Calu3 (cell line): ENCODE data around the gene TGFB1. TPM values are rescaled to one million over a fixed set of nuclear protein-coding genes. Genes with fewer than 3 reads are reported as not detected.
"Not testable (repeated sequence)": the region's sequence is repeated elsewhere in the genome, so short reads cannot be mapped to it uniquely, and the experiment has no call there.

Experiments used
- BruUV-seq: library from RNA; stranded (reverse); fragments of 400-500 nt; replicated peaks from 2 replicates; lab custom pipeline; 2021; lab: Mats Ljungman, UMichigan
- CTCF ChIA-PET: fragments of 300-600 bp; sonication (Branson Sonifier 250); formaldehyde crosslinking; loops from one replicate; lab custom pipeline; 2022; ENCODE audit warnings: antibody characterized with exemption; lab: Charles Lee
- DNase-seq: peaks from one replicate; pipeline ENCODE4 v3.0.0; 2022
- H3K27ac Mint-ChIP-seq: one replicate; pipeline ENCODE4 v1.8.0; 2022; ENCODE audit warnings: mixed read lengths; ENCODE audit not compliant: unreplicated experiment
- H3K27me3 Mint-ChIP-seq: one replicate; pipeline ENCODE4 v1.8.0; 2022; ENCODE audit warnings: mixed read lengths; ENCODE audit not compliant: unreplicated experiment
- H3K36me3 Mint-ChIP-seq: one replicate; pipeline ENCODE4 v1.8.0; 2022; ENCODE audit warnings: mild to moderate bottlenecking, moderate library complexity, mixed read lengths; ENCODE audit not compliant: insufficient read depth, unreplicated experiment
- H3K4me1 Mint-ChIP-seq: one replicate; pipeline ENCODE4 v1.8.0; 2022; ENCODE audit warnings: mild to moderate bottlenecking, low read depth, mixed read lengths; ENCODE audit not compliant: unreplicated experiment
- H3K4me3 Mint-ChIP-seq: one replicate; pipeline ENCODE4 v1.8.0; 2022; ENCODE audit warnings: mild to moderate bottlenecking, low read depth, moderate library complexity, mixed read lengths; ENCODE audit not compliant: unreplicated experiment
- H3K9me3 Mint-ChIP-seq: one replicate; pipeline ENCODE4 v1.8.0; 2022; ENCODE audit warnings: low read depth, mixed read lengths; ENCODE audit not compliant: unreplicated experiment
- intact Hi-C: fragments of 100-400 bp; cut with micrococcal nuclease; formaldehyde crosslinking; loops from one replicate; pipeline ENCODE4 v1.10.0; 2022; ENCODE audit not compliant: unreplicated experiment
- total RNA-seq: library from RNA; stranded (reverse); gene quantifications from 2 replicates; pipeline ENCODE4 v1.2.3, GENCODE V29; 2022
- TF ChIP-seq, protein P1 (sequence below): fragments of 200-600 bp; IDR thresholded peaks from one replicate; pipeline ENCODE4 v1.8.0; 2022; ENCODE audit warnings: antibody characterized with exemption; ENCODE audit not compliant: unreplicated experiment

TGFB1 gene
- total RNA-seq, 1 experiment from 2014 or later = 39.2 TPM

- Mint-ChIP-seq H3K27ac (peak overlapping the region; percentile 69), H3K4me3 (peak overlapping the region; percentile 89), H3K9me3 (no peaks in the 10 kb centered on the region), H3K36me3 (peaks cover 42% of the 10 kb centered on the region), H3K27me3 (no peaks in the 10 kb centered on the region), H3K4me1 (peaks cover 21% of the 10 kb centered on the region)
- CTCF ChIA-PET = interaction anchor here (0.5 to 3.4 kb wide), 11 partner anchors 11 to 1640 kb away, joined by 3 to 23 read pairs (median 5); partner anchors contain the start of gene B9D2
- intact Hi-C loops = loop anchor here (10.0 kb wide), 1 partner anchor 83 kb away; the partner anchor contains the start of gene DMAC2
- no TSS peak for BruUV-seq
- TF ChIP-seq, protein P1, sequence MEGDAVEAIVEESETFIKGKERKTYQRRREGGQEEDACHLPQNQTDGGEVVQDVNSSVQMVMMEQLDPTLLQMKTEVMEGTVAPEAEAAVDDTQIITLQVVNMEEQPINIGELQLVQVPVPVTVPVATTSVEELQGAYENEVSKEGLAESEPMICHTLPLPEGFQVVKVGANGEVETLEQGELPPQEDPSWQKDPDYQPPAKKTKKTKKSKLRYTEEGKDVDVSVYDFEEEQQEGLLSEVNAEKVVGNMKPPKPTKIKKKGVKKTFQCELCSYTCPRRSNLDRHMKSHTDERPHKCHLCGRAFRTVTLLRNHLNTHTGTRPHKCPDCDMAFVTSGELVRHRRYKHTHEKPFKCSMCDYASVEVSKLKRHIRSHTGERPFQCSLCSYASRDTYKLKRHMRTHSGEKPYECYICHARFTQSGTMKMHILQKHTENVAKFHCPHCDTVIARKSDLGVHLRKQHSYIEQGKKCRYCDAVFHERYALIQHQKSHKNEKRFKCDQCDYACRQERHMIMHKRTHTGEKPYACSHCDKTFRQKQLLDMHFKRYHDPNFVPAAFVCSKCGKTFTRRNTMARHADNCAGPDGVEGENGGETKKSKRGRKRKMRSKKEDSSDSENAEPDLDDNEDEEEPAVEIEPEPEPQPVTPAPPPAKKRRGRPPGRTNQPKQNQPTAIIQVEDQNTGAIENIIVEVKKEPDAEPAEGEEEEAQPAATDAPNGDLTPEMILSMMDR = no peak
- DNase-seq = peak; percentile 75
These were observed 2.1 kb downstream of the TGFB1 start for GRCh38 chr19:41351339-41352245.

DNA sequence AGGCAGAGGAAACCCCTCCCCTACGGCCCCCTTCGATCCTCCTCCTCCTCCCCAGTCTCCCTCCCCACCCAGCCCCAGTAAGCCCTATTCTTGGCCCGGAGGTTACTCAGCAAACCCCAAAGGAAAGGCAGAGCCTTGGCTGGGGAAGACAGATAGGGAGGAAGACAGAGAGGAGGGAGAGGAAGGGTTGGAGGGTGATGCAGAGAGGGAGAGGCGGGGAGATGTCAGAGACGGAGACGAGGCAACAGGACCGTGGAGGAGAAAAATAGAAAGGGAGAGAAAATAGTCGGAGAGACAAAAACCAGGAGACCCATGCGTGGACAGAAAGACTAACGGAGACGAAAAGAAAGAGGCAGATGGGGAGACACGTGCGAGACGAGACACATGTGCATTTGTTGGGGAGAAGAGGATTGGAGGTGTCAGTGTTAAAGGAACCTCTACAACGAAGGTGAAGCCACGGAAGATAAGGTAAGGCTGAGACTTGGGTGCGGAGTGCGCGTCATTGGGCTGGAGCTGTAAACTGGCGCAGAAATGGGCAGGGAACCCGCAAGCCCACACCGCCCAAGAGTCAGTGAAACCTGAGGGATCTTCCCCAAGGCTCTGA is 2.9 kb downstream of the TGFB1 start:
- no peak for DNase-seq
- TF ChIP-seq, protein P1 = no peak
- no TSS peak for BruUV-seq
- no peaks in the 10 kb centered on the region for H3K27me3 Mint-ChIP-seq
- H3K4me1 Mint-ChIP-seq = peaks cover 21% of the 10 kb centered on the region
- peak overlapping the region; percentile 50 for H3K27ac Mint-ChIP-seq
- intact Hi-C loops = loop anchor here (10.0 kb wide), 1 partner anchor 84 kb away; the partner anchor contains the start of gene DMAC2
- CTCF ChIA-PET = interaction anchor here (0.5 to 3.4 kb wide), 6 partner anchors 9 to 217 kb away, joined by 4 to 23 read pairs (median 5); partner anchors contain the start of gene B9D2
- H3K36me3 Mint-ChIP-seq = peaks cover 42% of the 10 kb centered on the region
- H3K4me3 Mint-ChIP-seq = peak overlapping the region; percentile 89
- H3K9me3 Mint-ChIP-seq = no peaks in the 10 kb centered on the region

DNA sequence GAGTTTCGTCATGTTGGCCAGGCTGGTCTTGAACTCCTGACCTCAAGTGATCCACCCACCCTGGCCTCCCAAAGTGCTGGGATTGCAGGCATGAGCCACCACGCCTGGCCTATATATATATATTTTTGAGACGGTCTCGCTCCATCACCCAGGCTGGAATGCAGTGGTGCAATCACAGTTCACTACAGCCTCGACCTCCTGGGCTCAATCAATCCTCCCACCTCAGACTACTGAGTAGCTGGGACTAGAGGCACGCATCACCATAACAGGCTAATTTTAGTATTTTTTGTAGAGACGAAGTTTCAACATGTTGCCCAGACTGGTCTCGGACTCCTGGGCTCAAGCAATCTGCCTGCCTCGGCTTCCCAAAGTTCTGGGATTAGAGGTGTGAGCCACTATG is 6.8 kb downstream of the TGFB1 start:
- H3K9me3 Mint-ChIP-seq, DNase-seq, BruUV-seq, H3K27ac Mint-ChIP-seq, H3K27me3 Mint-ChIP-seq, H3K4me3 Mint-ChIP-seq: not testable (repeated sequence)
- peaks cover 17% of the 10 kb centered on the region for H3K36me3 Mint-ChIP-seq
- H3K4me1 Mint-ChIP-seq = peaks cover 16% of the 10 kb centered on the region
- intact Hi-C loops = loop anchor here (10.0 kb wide), 1 partner anchor 228 kb away; the partner anchor contains the start of gene CEACAM21
- CTCF ChIA-PET = interaction anchor here (0.6 kb wide), 2 partner anchors 31 to 49 kb away, joined by 3 to 4 read pairs; no protein-coding TSS in a partner anchor

GRCh38 chr19:41344162-41344561 is 9.6 kb downstream of the TGFB1 start:
- H3K27ac Mint-ChIP-seq = no peak overlapping the region
- H3K4me3 Mint-ChIP-seq = no peak overlapping the region
- no peak for DNase-seq
- H3K36me3 Mint-ChIP-seq = peaks cover 7% of the 10 kb centered on the region
- intact Hi-C loops = loop anchor here (10.0 kb wide), 1 partner anchor 231 kb away; the partner anchor contains the start of gene CEACAM21
- no peaks in the 10 kb centered on the region for H3K27me3 Mint-ChIP-seq
- CTCF ChIA-PET = no interaction called here
- TF ChIP-seq, protein P1 = no peak
- H3K4me1 Mint-ChIP-seq = no peaks in the 10 kb centered on the region
- BruUV-seq = no TSS peak
- H3K9me3 Mint-ChIP-seq = no peaks in the 10 kb centered on the region
